HepG2 (cell line): Measurements from ENCODE around the gene KLHL3. TPM values are rescaled to one million over a fixed set of nuclear protein-coding genes. Genes with fewer than 3 reads are reported as not detected.
A peak's percentile ranks its signal among the peaks of the same experiment; 100 is the strongest.

ENCODE experiments used
- BCL6 ChIP-seq: IDR thresholded peaks from 2 replicates; pipeline ENCODE4 v1.6.1; 2016; ENCODE audit warnings: missing genetic modification reagents, missing compliant biosample characterization
- CAMTA2 ChIP-seq: sonication (generic); formaldehyde crosslinking; IDR thresholded peaks from 2 replicates; pipeline ENCODE4 v1.4.0; 2020; ENCODE audit warnings: mild to moderate bottlenecking, missing genetic modification reagents, borderline replicate concordance
- CC2D1A ChIP-seq: sonication (generic); formaldehyde crosslinking; IDR thresholded peaks from 2 replicates; pipeline ENCODE4 v1.8.1; 2023; ENCODE audit warnings: mild to moderate bottlenecking, missing genetic modification reagents
- EP300 ChIP-seq, 3 experiments: sonication (generic) in 1 of 3; formaldehyde crosslinking in 1 of 3; IDR thresholded peaks; 2 replicates each; pipeline versions ENCODE4 v1.5.1 to v1.6.1; 2011 to 2020; ENCODE audit warnings: low read depth in 2 of 3, low read length in 2 of 3, borderline replicate concordance in 1 of 3, improper control_type of control experiment in 1 of 3, mild to moderate bottlenecking in 1 of 3, missing genetic modification reagents in 1 of 3, moderate library complexity in 1 of 3
- IRX3 ChIP-seq: sonication (generic); formaldehyde crosslinking; IDR thresholded peaks from 2 replicates; pipeline ENCODE4 v1.8.1; 2023; ENCODE audit warnings: mild to moderate bottlenecking, low read depth, missing genetic modification reagents, borderline replicate concordance
- KDM5A ChIP-seq: fragments of 200-600 bp; sonication (generic); IDR thresholded peaks from 2 replicates; pipeline ENCODE4 v1.7.0; 2018; ENCODE audit warnings: antibody characterized with exemption, mild to moderate bottlenecking, low read length, borderline replicate concordance
- KDM6A ChIP-seq: IDR thresholded peaks from 2 replicates; pipeline ENCODE4 v1.6.1; 2016; ENCODE audit warnings: low read depth
- MAZ ChIP-seq, 2 experiments: sonication (generic) in 1 of 2; formaldehyde crosslinking in 1 of 2; IDR thresholded peaks; 2 replicates each; pipeline versions ENCODE4 v1.5.0 to v1.6.1; 2012 to 2020; ENCODE audit warnings: low read depth in 2 of 2, mild to moderate bottlenecking in 2 of 2, borderline replicate concordance in 1 of 2, improper control_type of control experiment in 1 of 2, low read length in 1 of 2, missing genetic modification reagents in 1 of 2, moderate library complexity in 1 of 2
- NR2C2 ChIP-seq: sonication (generic); formaldehyde crosslinking; IDR thresholded peaks from 2 replicates; pipeline ENCODE4 v1.4.0; 2020; ENCODE audit warnings: missing genetic modification reagents, mild to moderate bottlenecking, moderate library complexity, borderline replicate concordance
- PATZ1 ChIP-seq: sonication (generic); formaldehyde crosslinking; IDR thresholded peaks from 2 replicates; pipeline ENCODE4 v1.4.0; 2020; ENCODE audit warnings: missing genetic modification reagents
- PAWR ChIP-seq: sonication (generic); formaldehyde crosslinking; IDR thresholded peaks from 2 replicates; pipeline ENCODE4 v1.4.0; 2020; ENCODE audit warnings: missing genetic modification reagents, mild to moderate bottlenecking, borderline replicate concordance
- REPIN1 ChIP-seq: sonication (generic); formaldehyde crosslinking; IDR thresholded peaks from 2 replicates; pipeline ENCODE4 v1.8.0; 2022; ENCODE audit warnings: missing genetic modification reagents, low read depth, mild to moderate bottlenecking, borderline replicate concordance
- SALL2 ChIP-seq: sonication (generic); formaldehyde crosslinking; IDR thresholded peaks from 2 replicates; pipeline ENCODE4 v1.8.1; 2023; ENCODE audit warnings: mild to moderate bottlenecking, missing genetic modification reagents, inconsistent platforms
- SRY ChIP-seq: sonication (generic); formaldehyde crosslinking; IDR thresholded peaks from 2 replicates; pipeline ENCODE4 v1.8.0; 2022; ENCODE audit warnings: mild to moderate bottlenecking, missing genetic modification reagents
- THAP8 ChIP-seq: sonication (generic); formaldehyde crosslinking; IDR thresholded peaks from 2 replicates; pipeline ENCODE4 v1.5.1; 2020; ENCODE audit warnings: missing genetic modification reagents, mild to moderate bottlenecking, borderline replicate concordance
- ZC3H13 ChIP-seq: sonication (generic); formaldehyde crosslinking; IDR thresholded peaks from 2 replicates; pipeline ENCODE4 v1.8.1; 2023; ENCODE audit warnings: mild to moderate bottlenecking, missing genetic modification reagents, moderate library complexity
- ZMYM4 ChIP-seq: sonication (generic); formaldehyde crosslinking; IDR thresholded peaks from 2 replicates; pipeline ENCODE4 v1.8.1; 2023; ENCODE audit warnings: mild to moderate bottlenecking, missing genetic modification reagents
- ZNF256 ChIP-seq: sonication (generic); formaldehyde crosslinking; conservative IDR thresholded peaks from 2 replicates; pipeline ENCODE4 v1.4.0; 2020; ENCODE audit warnings: missing genetic modification reagents
- ZNF414 ChIP-seq: sonication (generic); formaldehyde crosslinking; IDR thresholded peaks from 2 replicates; pipeline ENCODE4 v1.5.0; 2020; ENCODE audit warnings: missing genetic modification reagents
- ZNF546 ChIP-seq: sonication (generic); formaldehyde crosslinking; conservative IDR thresholded peaks from 2 replicates; pipeline ENCODE4 v1.8.1; 2023; ENCODE audit warnings: mild to moderate bottlenecking, missing genetic modification reagents
- ZNF616 ChIP-seq: sonication (generic); formaldehyde crosslinking; IDR thresholded peaks from 2 replicates; pipeline ENCODE4 v1.5.0; 2020; ENCODE audit warnings: low read depth, mild to moderate bottlenecking, missing genetic modification reagents
- ZNF75D ChIP-seq: sonication (generic); formaldehyde crosslinking; IDR thresholded peaks from 2 replicates; pipeline ENCODE4 v1.8.1; 2023; ENCODE audit warnings: missing genetic modification reagents, mild to moderate bottlenecking, borderline replicate concordance
- ZNF878 ChIP-seq: sonication (generic); formaldehyde crosslinking; IDR thresholded peaks from 2 replicates; pipeline ENCODE4 v1.8.1; 2023; ENCODE audit warnings: mild to moderate bottlenecking, missing genetic modification reagents, moderate library complexity
- ZNF879 ChIP-seq: sonication (generic); formaldehyde crosslinking; IDR thresholded peaks from 2 replicates; pipeline ENCODE4 v1.8.1; 2023; ENCODE audit warnings: missing genetic modification reagents
- polyA plus RNA-seq, 8 experiments: library from polyadenylated mRNA; depleted of rRNA in 3 of 8; stranded (reverse) in 7 of 8; unstranded in 1 of 8; fragments of >200 nt; fragmentation: Illumina TruSeq in 4 of 8; extraction: Trizol in 4 of 8; gene quantifications; 2 replicates each; pipeline versions ENCODE4 v1.2.1 to v1.2.3, GENCODE V29; 2011 to 2016; ENCODE audit warnings: low read depth in 4 of 8, missing spikeins in 1 of 8, mixed read lengths in 1 of 8; ENCODE audit not compliant: insufficient read depth in 1 of 8
- total RNA-seq, 5 experiments: library from RNA; depleted of rRNA; stranded (reverse); fragments of >200 nt; fragmentation: Illumina TruSeq; extraction: Trizol; gene quantifications; 2 replicates each; pipeline ENCODE4 v1.2.3, GENCODE V29; 2016; ENCODE audit warnings: low read depth in 1 of 5

The KLHL3 gene
- total and polyA plus RNA-seq, 2 of the 13 experiments (the other 11 are each of a cell fraction or from before 2014, with no cell fraction given): 0.02 to 0.08 TPM

GRCh38 chr5:137752905-137753690 lies 17.2 kb upstream of the KLHL3 start (continued):
- no peak for TF ChIP-seq MAZ (IDR thresholded peaks at IDR 0.05; ENCODE audit: borderline replicate concordance, low read depth, low read length)
- TF ChIP-seq MAZ (CRISPR knock-in tag; IDR thresholded peaks at IDR 0.05; ENCODE audit: low read depth): 0 out of 2 replicates have a peak, but pooled peaks have one; percentile 13
- no peak for TF ChIP-seq ZNF75D (CRISPR knock-in tag)
- no peak for TF ChIP-seq REPIN1 (CRISPR knock-in tag)
- TF ChIP-seq PATZ1: peak; percentile 83
- TF ChIP-seq CC2D1A: no peak
- 0 out of 2 replicates have a peak, but pooled peaks have one; percentile 45 for TF ChIP-seq ZNF616
- TF ChIP-seq ZNF879: no peak
- TF ChIP-seq EP300 (IDR thresholded peaks at IDR 0.05; ENCODE audit: low read depth in 2 of 2, low read length in 2 of 2): no peak
- no peak for TF ChIP-seq EP300 (CRISPR knock-in tag; IDR thresholded peaks at IDR 0.05; ENCODE audit: borderline replicate concordance)
- peak; percentile 87 for TF ChIP-seq ZC3H13 (CRISPR knock-in tag)
- TF ChIP-seq BCL6 (CRISPR knock-in tag): no peak
- no peak for TF ChIP-seq SALL2 (CRISPR knock-in tag)
- 0 out of 2 replicates have a peak, but pooled peaks have one; percentile 36 for TF ChIP-seq ZNF878 (CRISPR knock-in tag)
- TF ChIP-seq ZMYM4: no peak
- no peak for TF ChIP-seq CAMTA2
- TF ChIP-seq IRX3 (CRISPR knock-in tag): no peak
- TF ChIP-seq NR2C2: no peak
- TF ChIP-seq KDM6A (CRISPR knock-in tag): no peak
- 0 out of 2 replicates have a peak, but pooled peaks have one; percentile 12 for TF ChIP-seq SRY (CRISPR knock-in tag)
- no peak for TF ChIP-seq KDM5A
- no peak for TF ChIP-seq PAWR (CRISPR knock-in tag)
- no peak for TF ChIP-seq ZNF256 (CRISPR knock-in tag)
- TF ChIP-seq ZNF414: 0 out of 2 replicates have a peak, but pooled peaks have one; percentile 2
- TF ChIP-seq ZNF546 (CRISPR knock-in tag): 0 out of 2 replicates have a peak, but pooled peaks have one; percentile 21
- TF ChIP-seq THAP8 (CRISPR knock-in tag): no peak
